Measurements from ENCODE around the gene LRR1. TPM values are rescaled to one million over a fixed set of nuclear protein-coding genes. Genes with fewer than 3 reads are reported as not detected.
"Not testable (repeated sequence)": the region's sequence is repeated elsewhere in the genome, so short reads cannot be mapped to it uniquely, and the experiment has no call there.

LRR1 gene
- total RNA-seq, 1 donor from 2014 or later: 5.3 TPM

DNA sequence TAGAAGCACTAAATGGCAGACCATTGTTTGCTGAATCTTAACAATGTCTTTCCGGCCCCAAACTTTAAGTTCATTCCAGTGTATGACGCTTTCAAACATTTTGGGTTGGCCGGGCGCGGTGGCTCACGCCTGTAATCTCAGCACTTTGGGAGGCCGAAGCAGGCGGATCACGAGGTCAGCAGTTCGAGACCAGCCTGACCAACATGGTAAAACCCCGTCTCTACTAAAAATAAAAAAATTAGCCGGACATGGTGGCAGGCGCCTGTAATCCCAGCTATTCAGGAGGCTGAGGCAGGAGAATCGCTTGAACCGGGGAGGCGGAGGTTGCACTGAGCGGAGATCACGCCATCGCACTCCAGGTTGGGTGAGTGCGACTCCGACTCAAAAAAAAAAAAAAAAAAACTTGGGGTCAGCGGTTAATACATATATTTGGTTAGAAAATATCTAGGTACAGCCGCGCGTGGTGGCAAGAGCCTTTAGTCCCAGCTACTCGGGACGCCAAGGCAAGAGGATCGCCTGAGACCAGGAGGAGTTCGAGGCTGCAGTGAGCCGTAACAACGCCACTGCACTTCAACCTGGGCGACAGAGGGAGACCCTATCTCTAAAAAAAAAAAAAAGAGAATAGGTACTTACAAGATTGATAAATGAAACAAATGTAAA, 13.6 kb upstream of the LRR1 start:
- not testable (repeated sequence) for FAIRE-seq; DNase-seq (ENCODE audit: low spot score in 2 of 2)

GRCh38 chr14:49585803-49586672, 12.7 kb upstream of the LRR1 start, which contains the start of gene RPS29:
Gene RPS29, minus strand, starts transcription at chr14:49586380. Its CDS starts 34 bp downstream, at chr14:49586346.
- FAIRE-seq (no peak), DNase-seq (ENCODE audit: low spot score in 2 of 2) (peak; percentile 73 to 91)

DNA sequence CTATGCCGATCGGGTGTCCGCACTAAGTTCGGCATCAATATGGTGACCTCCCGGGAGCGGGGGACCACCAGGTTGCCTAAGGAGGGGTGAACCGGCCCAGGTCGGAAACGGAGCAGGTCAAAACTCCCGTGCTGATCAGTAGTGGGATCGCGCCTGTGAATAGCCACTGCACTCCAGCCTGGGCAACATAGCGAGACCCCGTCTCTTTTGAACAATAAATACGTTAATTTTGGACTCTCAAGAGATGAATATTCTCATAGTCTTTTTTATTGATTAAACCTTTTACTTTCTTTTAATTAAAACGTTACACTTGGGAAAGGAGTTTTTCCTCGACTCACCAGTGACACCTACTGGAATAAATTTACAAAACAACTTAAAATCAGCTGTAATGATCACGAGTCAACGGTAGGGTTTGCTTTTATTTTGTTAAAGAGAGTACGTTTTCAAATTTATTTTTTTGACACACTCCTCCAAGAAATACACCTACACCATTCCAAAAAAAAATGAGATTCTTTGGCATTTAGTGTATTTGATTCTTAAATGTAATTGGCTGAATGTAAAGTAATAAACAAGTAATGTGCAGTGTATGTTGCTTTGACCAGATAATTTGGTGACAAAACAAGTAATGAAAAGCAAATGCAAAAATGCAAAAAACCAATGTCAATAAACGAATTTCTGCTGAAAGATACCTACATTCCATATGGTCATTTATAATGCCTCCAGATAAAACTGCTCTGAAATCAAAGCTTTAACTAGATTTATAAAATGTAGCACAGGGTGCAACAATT, 11.9 kb upstream of the LRR1 start:
- DNase-seq (ENCODE audit: low spot score in 2 of 2) (peak; percentile 32 to 45), FAIRE-seq (peak; percentile 54)

- no peak for FAIRE-seq
- no peak for DNase-seq (ENCODE audit: low spot score in 2 of 2)
These were observed 9.4 kb upstream of the LRR1 start for GRCh38 chr14:49589387-49589786.

- FAIRE-seq: no peak
- DNase-seq (ENCODE audit: low spot score in 2 of 2): no peak
These were observed 5.7 kb upstream of the LRR1 start for GRCh38 chr14:49593016-49593415.

GRCh38 chr14:49594347-49595091, 4.2 kb upstream of the LRR1 start:
- no peak for FAIRE-seq
- DNase-seq (ENCODE audit: low spot score in 2 of 2): no peak

- FAIRE-seq (no peak), DNase-seq (ENCODE audit: low spot score in 2 of 2) (peak in 1 of 2 donors; percentile 27)
These were observed 603 bp upstream of the LRR1 start for GRCh38 chr14:49598189-49598484.

DNA sequence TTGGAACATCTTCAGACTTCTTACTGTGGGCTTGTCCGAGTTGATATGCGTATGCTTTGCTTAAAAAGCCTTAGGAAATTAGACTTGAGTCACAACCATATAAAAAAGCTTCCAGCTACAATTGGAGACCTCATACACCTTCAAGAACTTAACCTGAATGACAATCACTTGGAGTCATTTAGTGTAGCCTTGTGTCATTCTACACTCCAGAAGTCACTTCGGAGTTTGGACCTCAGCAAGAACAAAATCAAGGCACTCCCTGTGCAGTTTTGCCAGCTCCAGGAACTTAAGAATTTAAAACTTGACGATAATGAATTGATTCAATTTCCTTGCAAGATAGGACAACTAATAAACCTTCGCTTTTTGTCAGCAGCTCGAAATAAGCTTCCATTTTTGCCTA, 8.8 kb downstream of the LRR1 start:
- FAIRE-seq (no peak), DNase-seq (ENCODE audit: low spot score in 2 of 2) (no peak)

- DNase-seq (ENCODE audit: low spot score in 2 of 2): no peak
- no peak for FAIRE-seq
These were observed 13.5 kb downstream of the LRR1 start for GRCh38 chr14:49612251-49612650.

- FAIRE-seq (no peak), DNase-seq (ENCODE audit: low spot score in 2 of 2) (no peak)
These were observed 13.9 kb downstream of the LRR1 start for GRCh38 chr14:49612671-49613070.

DNA sequence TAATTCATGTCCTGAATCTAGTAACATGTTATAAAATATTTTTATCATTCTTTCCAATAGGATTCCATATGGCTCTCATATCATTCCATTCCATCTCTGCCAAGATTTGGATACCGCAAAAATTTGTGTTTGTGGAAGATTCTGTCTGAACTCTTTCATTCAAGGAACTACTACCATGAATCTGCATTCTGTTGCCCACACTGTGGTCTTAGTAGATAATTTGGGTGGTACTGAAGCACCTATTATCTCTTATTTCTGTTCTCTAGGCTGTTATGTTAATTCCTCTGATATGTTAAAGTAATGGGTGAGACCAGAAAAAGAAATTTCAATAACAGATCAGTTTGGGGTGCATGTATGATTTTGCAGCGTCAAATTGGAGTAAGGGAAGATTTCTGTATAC, 15.5 kb downstream of the LRR1 start:
- FAIRE-seq (no peak), DNase-seq (ENCODE audit: low spot score in 2 of 2) (no peak)

- FAIRE-seq (no peak), DNase-seq (ENCODE audit: low spot score in 2 of 2) (no peak)
These were observed 17.0 kb downstream of the LRR1 start for GRCh38 chr14:49615776-49616175.

- DNase-seq (ENCODE audit: low spot score in 2 of 2) (no peak), FAIRE-seq (no peak)
These were observed 19.2 kb downstream of the LRR1 start for GRCh38 chr14:49617852-49618519.

DNA sequence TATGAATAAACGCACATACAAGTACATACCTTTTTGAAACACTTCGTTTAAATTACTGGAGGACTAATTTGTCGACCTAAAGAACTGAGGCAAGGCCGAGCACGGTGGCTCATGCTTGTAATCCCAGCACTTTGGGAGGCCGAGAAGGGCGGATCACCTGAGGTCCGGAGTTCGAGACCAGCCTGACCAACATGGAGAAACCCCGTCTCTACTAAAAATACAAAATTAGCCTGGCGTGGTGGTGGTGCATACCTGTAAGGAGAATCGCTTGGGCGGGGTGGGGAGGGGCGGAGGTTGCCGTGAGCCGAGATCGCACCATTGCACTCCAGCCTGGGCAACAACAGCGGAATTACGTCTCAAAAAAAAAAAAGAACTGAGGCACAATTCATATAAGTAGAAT, 20.5 kb downstream of the LRR1 start:
- not testable (repeated sequence) for FAIRE-seq; DNase-seq (ENCODE audit: low spot score in 2 of 2)

DNA sequence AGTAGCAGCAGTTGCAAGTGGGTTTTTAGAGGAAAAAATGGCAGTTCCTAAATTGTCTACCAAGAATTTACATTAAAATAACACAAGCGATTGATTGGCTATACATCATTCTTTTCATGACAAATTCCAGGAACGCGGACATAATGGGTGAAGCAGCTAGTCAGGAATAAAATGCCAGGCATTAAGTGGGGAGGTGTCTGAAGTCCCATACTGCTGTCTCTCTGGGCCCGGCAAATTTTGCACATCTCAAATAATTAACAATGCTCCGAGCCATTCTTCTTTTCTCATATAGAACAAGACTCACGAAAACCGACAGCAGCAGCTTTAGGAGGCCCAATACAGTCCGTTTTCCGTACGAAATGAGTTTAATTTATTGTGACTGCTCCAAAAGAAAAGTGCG, 21.0 kb downstream of the LRR1 start:
- no peak for FAIRE-seq
- no peak for DNase-seq (ENCODE audit: low spot score in 2 of 2)

DNA sequence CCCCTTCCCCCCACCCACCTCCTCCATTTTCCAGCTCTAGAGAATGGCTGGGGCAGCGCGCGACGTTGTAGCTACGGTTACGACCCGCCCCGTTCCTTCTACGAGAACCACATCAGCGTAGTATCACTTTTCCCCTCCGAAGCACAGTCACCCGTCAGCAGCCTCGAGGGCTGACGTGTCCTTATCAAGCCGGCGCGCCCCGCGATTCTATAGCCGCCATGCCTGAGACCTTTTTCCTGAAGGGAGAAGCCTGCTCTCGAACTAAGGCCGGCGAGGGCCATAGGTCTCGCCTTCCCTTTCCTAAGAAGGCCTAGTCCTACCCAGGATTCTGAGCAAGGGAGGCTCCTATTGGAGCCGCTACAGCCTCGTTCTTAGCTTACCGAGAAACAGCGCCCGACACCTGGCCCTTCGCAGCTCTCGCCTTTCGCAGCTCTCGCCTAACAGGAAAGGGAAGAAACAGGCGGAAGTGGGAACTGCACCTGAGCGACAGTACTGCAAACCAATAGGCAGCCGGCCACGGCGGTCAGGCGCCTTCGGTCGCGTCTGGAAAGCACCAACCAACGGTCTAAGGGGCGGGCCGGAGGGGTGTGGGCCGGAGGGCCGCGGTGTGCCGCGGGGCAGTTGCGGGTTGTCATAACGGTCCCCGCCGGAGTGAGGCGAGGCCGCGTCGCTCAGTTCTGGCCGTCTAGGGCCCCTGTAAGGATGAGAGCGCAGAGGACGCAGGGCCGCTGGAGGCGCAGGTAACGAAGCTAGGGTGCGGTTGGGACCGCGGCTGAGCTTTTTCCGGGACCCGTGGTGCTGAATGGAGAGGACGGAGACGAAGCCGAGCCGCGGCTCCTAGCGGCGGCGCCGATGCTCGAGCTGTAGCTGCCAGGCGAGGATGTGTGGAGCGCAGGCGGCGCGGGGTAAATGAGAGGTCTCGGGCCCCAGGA, 21.7 kb downstream of the LRR1 start, which contains the start of the genes MGAT2 and RPL36AL:
Gene MGAT2 (plus strand): TSS at position 618 of the 932 bp plus-strand sequence. CDS start 470 bp downstream, outside the sequence.
Gene RPL36AL (minus strand): TSS at position 445 of the 932 bp plus-strand sequence. CDS start 1,522 bp downstream, outside the sequence.
- DNase-seq (ENCODE audit: low spot score in 2 of 2) (peak; percentile 97), FAIRE-seq (no peak)

DNA sequence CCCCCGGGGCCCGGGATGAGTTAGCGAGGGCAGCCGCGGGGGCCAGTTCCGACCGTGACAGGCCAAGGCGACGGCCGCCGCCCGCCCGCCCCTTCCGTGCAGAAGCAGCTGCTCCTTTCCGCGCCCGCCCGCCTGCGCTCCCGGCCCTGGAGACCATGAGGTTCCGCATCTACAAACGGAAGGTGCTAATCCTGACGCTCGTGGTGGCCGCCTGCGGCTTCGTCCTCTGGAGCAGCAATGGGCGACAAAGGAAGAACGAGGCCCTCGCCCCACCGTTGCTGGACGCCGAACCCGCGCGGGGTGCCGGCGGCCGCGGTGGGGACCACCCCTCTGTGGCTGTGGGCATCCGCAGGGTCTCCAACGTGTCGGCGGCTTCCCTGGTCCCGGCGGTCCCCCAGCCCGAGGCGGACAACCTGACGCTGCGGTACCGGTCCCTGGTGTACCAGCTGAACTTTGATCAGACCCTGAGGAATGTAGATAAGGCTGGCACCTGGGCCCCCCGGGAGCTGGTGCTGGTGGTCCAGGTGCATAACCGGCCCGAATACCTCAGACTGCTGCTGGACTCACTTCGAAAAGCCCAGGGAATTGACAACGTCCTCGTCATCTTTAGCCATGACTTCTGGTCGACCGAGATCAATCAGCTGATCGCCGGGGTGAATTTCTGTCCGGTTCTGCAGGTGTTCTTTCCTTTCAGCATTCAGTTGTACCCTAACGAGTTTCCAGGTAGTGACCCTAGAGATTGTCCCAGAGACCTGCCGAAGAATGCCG, 22.6 kb downstream of the LRR1 start:
- FAIRE-seq: no peak

More for the DNA sequence above, 22.6 kb downstream of the LRR1 start:
- DNase-seq (ENCODE audit: low spot score in 2 of 2): peak in 1 of 2 donors; percentile 49
